Peyer's patch (tissue), 4 donors: Measurements from ENCODE around the gene NTS. TPM values are rescaled to one million over a fixed set of nuclear protein-coding genes. Genes with fewer than 3 reads are reported as not detected.

Experiments
- DNase-seq, 3 donors: peaks; one replicate each; pipeline ENCODE4 v3.0.0-alpha.2; 2017 to 2019
- H3K27ac ChIP-seq, 4 donors: fragments of 200-600 bp; sonication (generic); one replicate each; pipeline ENCODE4 v1.5.1; 2016 to 2019
- H3K27me3 ChIP-seq, 2 donors: fragments of 200-600 bp; sonication (generic); one replicate each; pipeline ENCODE4 v1.5.1; 2019
- H3K36me3 ChIP-seq, 3 donors: fragments of 200-600 bp; sonication (generic); one replicate each; pipeline ENCODE4 v1.5.1; 2016 to 2019
- H3K4me1 ChIP-seq, 4 donors: fragments of 200-600 bp; sonication (generic); one replicate each; pipeline ENCODE4 v1.5.1; 2016 to 2019
- H3K4me3 ChIP-seq, 4 donors: fragments of 200-600 bp; sonication (generic); 1 replicate in 3 of 4; 2 replicates in 1 of 4; pipeline ENCODE4 v1.5.1; 2016 to 2019; ENCODE audit warnings: mild to moderate bottlenecking in 1 of 4
- H3K9me3 ChIP-seq, 4 donors: fragments of 200-600 bp; sonication (generic); one replicate each; pipeline ENCODE4 v1.5.1; 2016 to 2019; ENCODE audit warnings: mild to moderate bottlenecking in 1 of 4
- CTCF ChIP-seq, 6 experiments: fragments of 450-650 bp in 4 of 6; fragments of 200-600 bp in 2 of 6; sonication (generic) in 1 of 6; IDR thresholded peaks; one replicate each; pipeline ENCODE4 v1.5.1; 2017 to 2019; ENCODE audit warnings: antibody characterized with exemption in 6 of 6, mild to moderate bottlenecking in 3 of 6, moderate library complexity in 1 of 6
- POLR2A ChIP-seq, 2 donors: fragments of 450-650 bp; IDR thresholded peaks; one replicate each; pipeline ENCODE4 v1.5.1; 2017; ENCODE audit warnings: antibody characterized with exemption in 2 of 2, mild to moderate bottlenecking in 2 of 2, moderate library complexity in 2 of 2
- total RNA-seq, 4 donors: library from RNA; depleted of rRNA; stranded (reverse); fragments of >200 nt; gene quantifications; one replicate each; pipeline ENCODE4 v1.1.0, GENCODE V29; 2016

Gene NTS
- 100 to 1,000 TPM in 1 of 4 donors, 10 to 100 TPM in 2, not detected in 1; 35.4 to 241 (median 72.8) TPM for total RNA-seq

GRCh38 chr12:85874031-85874461, at the start of gene NTS:
TSS of gene NTS (plus strand) at chr12:85874295. CDS start at chr12:85874404, 109 bp downstream.
- DNase-seq = no peak

GRCh38 chr12:85825746-85826145, 48.3 kb upstream of the NTS start:
- Histone ChIP-seq H3K27ac (no peak overlapping the region), H3K36me3 (no peaks in the 10 kb centered on the region), H3K27me3 (no peaks in the 10 kb centered on the region), H3K4me1 (no peaks in the 10 kb centered on the region), H3K4me3 (no peak overlapping the region), H3K9me3 (no peaks in the 10 kb centered on the region)
- no peak for DNase-seq
- no peak for TF ChIP-seq POLR2A (IDR thresholded peaks at IDR 0.05)

More at GRCh38 chr12:85874031-85874461, at the start of gene NTS:
- Histone ChIP-seq H3K9me3 (no peaks in the 10 kb centered on the region), H3K4me3 (no peak within 1 kb of the TSS), H3K27me3 (no peaks in the 10 kb centered on the region), H3K4me1 (no peaks in the 10 kb centered on the region), H3K27ac (no peak within 1 kb of the TSS), H3K36me3 (no peaks in the 10 kb centered on the region)
- no peak for TF ChIP-seq CTCF (IDR thresholded peaks at IDR 0.05)
- TF ChIP-seq POLR2A (IDR thresholded peaks at IDR 0.05) = no peak

GRCh38 chr12:85828576-85828975, 45.5 kb upstream of the NTS start:
- Histone ChIP-seq H3K9me3 (no peaks in the 10 kb centered on the region), H3K27ac (no peak overlapping the region), H3K4me1 (no peaks in the 10 kb centered on the region), H3K36me3 (no peaks in the 10 kb centered on the region), H3K27me3 (no peaks in the 10 kb centered on the region), H3K4me3 (no peak overlapping the region)
- DNase-seq = no peak
- TF ChIP-seq CTCF (IDR thresholded peaks at IDR 0.05) = no peak
- TF ChIP-seq POLR2A (IDR thresholded peaks at IDR 0.05) = no peak

- Histone ChIP-seq H3K4me1 (no peaks in the 10 kb centered on the region), H3K27ac (no peak overlapping the region), H3K27me3 (no peaks in the 10 kb centered on the region), H3K36me3 (no peaks in the 10 kb centered on the region), H3K4me3 (no peak overlapping the region), H3K9me3 (no peaks in the 10 kb centered on the region)
- DNase-seq = no peak
- TF ChIP-seq CTCF (IDR thresholded peaks at IDR 0.05) (no peak), POLR2A (IDR thresholded peaks at IDR 0.05) (no peak)
These were observed 44.7 kb upstream of the NTS start for GRCh38 chr12:85829391-85829790.

- TF ChIP-seq POLR2A (IDR thresholded peaks at IDR 0.05) (no peak), CTCF (IDR thresholded peaks at IDR 0.05) (no peak)
- no peaks in the 10 kb centered on the region for H3K27me3 ChIP-seq
- H3K4me1 ChIP-seq = no peaks in the 10 kb centered on the region
- no peaks in the 10 kb centered on the region for H3K9me3 ChIP-seq
- no peak for DNase-seq
- no peak overlapping the region for H3K27ac ChIP-seq
- H3K4me3 ChIP-seq = no peak overlapping the region
- no peaks in the 10 kb centered on the region for H3K36me3 ChIP-seq
These were observed 42.6 kb upstream of the NTS start for GRCh38 chr12:85831327-85831990.

- Histone ChIP-seq H3K27ac (no peak overlapping the region), H3K36me3 (no peaks in the 10 kb centered on the region), H3K4me3 (no peak overlapping the region), H3K27me3 (no peaks in the 10 kb centered on the region), H3K9me3 (no peaks in the 10 kb centered on the region), H3K4me1 (no peaks in the 10 kb centered on the region)
- TF ChIP-seq POLR2A (IDR thresholded peaks at IDR 0.05) (no peak), CTCF (IDR thresholded peaks at IDR 0.05) (no peak)
- no peak for DNase-seq
These were observed 40.5 kb upstream of the NTS start for GRCh38 chr12:85833579-85833978.
